ENCODE data around the gene SLC6A1. TPM values are rescaled to one million over a fixed set of nuclear protein-coding genes. Genes with fewer than 3 reads are reported as not detected.
"Not testable (repeated sequence)": the region's sequence is repeated elsewhere in the genome, so short reads cannot be mapped to it uniquely, and the experiment has no call there.

Gene SLC6A1
- total RNA-seq, 2 donors from 2014 or later: 0.05 to 0.21 TPM

DNA sequence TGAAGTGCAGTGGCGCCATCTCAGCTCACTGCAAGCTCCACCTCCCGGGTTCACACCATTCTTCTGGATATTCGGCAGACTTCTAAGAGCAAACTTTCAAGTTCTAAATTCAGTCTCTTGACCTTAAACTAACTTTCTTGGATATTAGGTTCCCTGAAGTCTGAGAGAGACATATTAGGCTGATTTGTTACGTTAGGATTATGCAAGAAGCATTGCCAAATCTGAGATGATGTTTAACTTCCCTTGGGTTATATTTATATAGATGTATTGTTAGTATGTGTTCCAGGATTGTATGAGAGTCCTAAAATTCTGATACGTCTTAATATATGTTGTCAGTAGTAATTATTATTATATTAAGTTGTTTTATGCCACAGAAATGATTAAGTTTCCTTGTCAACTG is 80.1 kb downstream of the SLC6A1 start:
- no peaks in the 10 kb centered on the region for H3K4me1 ChIP-seq
- no peak overlapping the region for H3K4me3 ChIP-seq
- H3K9ac ChIP-seq (ENCODE audit: low read depth in 2 of 2, low read length in 2 of 2): no peak overlapping the region
- TF ChIP-seq, protein P1, sequence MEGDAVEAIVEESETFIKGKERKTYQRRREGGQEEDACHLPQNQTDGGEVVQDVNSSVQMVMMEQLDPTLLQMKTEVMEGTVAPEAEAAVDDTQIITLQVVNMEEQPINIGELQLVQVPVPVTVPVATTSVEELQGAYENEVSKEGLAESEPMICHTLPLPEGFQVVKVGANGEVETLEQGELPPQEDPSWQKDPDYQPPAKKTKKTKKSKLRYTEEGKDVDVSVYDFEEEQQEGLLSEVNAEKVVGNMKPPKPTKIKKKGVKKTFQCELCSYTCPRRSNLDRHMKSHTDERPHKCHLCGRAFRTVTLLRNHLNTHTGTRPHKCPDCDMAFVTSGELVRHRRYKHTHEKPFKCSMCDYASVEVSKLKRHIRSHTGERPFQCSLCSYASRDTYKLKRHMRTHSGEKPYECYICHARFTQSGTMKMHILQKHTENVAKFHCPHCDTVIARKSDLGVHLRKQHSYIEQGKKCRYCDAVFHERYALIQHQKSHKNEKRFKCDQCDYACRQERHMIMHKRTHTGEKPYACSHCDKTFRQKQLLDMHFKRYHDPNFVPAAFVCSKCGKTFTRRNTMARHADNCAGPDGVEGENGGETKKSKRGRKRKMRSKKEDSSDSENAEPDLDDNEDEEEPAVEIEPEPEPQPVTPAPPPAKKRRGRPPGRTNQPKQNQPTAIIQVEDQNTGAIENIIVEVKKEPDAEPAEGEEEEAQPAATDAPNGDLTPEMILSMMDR (IDR thresholded peaks at IDR 0.05): no peak
- H3K27ac ChIP-seq: no peak overlapping the region
- no peaks in the 10 kb centered on the region for H3K27me3 ChIP-seq
- H3K36me3 ChIP-seq: no peaks in the 10 kb centered on the region
- DNase-seq: no peak
- intact Hi-C loops (cut with DNase I): no loop called here
- no peaks in the 10 kb centered on the region for H3K9me3 ChIP-seq

DNA sequence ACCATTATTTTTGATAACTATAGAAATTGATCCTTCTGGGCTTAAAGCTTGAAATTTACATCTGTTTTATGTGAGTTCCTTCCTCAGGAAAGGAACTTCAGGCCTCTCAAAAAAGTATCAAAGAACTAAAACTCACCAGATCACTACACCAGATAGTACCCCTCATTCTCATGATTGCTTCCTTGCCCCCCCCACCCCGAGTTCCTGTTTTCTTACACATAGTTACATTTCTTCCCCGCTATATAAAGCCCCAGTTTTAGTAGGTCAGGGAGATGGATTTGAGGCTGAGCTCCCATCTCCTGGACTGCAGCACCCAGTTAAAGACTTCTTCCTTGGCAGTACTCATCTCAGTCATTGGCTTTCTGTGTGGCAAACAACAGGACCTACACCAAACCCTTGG is 81.5 kb downstream of the SLC6A1 start:
- Histone ChIP-seq H3K27me3 (no peaks in the 10 kb centered on the region), H3K9me3 (no peaks in the 10 kb centered on the region), H3K27ac (no peak overlapping the region), H3K4me3 (no peak overlapping the region), H3K36me3 (no peaks in the 10 kb centered on the region), H3K9ac (ENCODE audit: low read depth in 2 of 2, low read length in 2 of 2) (no peak overlapping the region), H3K4me1 (no peaks in the 10 kb centered on the region)
- no peak for DNase-seq
- intact Hi-C loops (cut with DNase I): no loop called here
- TF ChIP-seq, protein P1 (IDR thresholded peaks at IDR 0.05): no peak

DNA sequence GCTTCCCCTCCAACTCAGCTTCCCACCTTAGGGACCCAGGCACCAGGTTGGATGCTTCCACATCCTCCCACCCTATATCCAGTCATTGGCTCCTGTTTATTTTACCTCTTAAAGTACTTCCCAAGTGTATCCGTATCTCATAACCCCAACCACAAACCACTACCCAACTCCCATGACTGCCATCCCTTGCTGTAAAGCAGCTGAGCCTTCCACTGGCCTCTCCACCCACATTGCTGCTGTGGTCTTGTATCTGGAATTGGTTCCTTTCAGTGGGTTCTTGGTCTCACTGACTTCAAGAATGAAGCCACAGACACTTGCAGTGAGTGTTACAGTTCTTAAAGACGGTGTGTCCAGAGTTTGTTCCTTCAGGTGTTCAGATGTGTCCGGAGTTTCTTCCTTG is 81.9 kb downstream of the SLC6A1 start:
- Histone ChIP-seq H3K9ac (ENCODE audit: low read depth in 2 of 2, low read length in 2 of 2) (no peak overlapping the region), H3K27me3 (no peaks in the 10 kb centered on the region), H3K27ac (no peak overlapping the region), H3K4me1 (no peaks in the 10 kb centered on the region), H3K9me3 (no peaks in the 10 kb centered on the region), H3K4me3 (no peak overlapping the region), H3K36me3 (no peaks in the 10 kb centered on the region)
- intact Hi-C loops (cut with DNase I): no loop called here
- TF ChIP-seq, protein P1 (IDR thresholded peaks at IDR 0.05): no peak
- no peak for DNase-seq

DNA sequence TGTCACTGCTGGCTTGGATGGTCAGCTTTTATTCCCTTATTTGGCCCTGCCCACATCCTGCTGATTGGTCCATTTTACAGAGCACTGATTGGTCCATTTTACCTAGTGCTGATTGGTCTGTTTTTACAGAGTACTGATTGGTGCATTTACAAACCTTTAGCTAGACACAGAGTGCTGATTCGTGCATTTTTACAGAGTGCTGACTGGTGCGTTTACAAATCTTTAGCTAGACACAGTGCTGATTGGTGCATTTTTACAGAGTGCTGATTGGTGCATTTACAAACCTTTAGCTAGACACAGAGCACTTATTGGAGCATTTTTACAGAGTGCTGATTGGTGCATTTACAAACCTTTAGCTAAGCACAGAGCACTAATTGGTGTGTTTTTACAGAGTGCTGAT is 82.6 kb downstream of the SLC6A1 start:
- H3K4me3 ChIP-seq; H3K36me3 ChIP-seq; H3K27ac ChIP-seq; DNase-seq; H3K9me3 ChIP-seq; intact Hi-C loops (cut with DNase I); H3K4me1 ChIP-seq; H3K27me3 ChIP-seq; H3K9ac ChIP-seq (ENCODE audit: low read depth in 2 of 2, low read length in 2 of 2): not testable (repeated sequence)

DNA sequence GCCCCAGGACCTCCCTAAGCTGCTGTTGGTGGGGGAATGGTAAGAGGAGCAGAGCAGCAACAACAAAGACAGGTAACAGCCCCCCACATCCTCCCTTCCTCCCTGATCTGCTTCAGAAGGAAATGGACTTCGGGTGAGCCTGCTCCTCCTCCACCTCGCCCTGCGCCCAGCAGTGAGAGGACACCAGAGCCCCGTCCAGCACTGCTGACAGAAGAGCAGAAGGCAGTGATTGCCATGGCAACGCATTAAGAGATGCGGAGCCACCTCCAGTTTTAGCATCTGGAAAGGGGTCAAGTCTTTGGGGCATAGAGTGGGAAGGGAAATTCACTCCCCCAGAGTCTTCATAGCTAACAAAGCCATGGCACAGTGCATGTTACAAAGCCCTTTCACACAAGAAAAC is 84.2 kb downstream of the SLC6A1 start:
- Histone ChIP-seq H3K4me3 (no peak overlapping the region), H3K27ac (no peak overlapping the region), H3K9me3 (no peaks in the 10 kb centered on the region), H3K9ac (ENCODE audit: low read depth in 2 of 2, low read length in 2 of 2) (no peak overlapping the region), H3K36me3 (no peaks in the 10 kb centered on the region), H3K27me3 (no peaks in the 10 kb centered on the region), H3K4me1 (no peaks in the 10 kb centered on the region)
- intact Hi-C loops (cut with DNase I): no loop called here
- TF ChIP-seq, protein P1 (IDR thresholded peaks at IDR 0.05): no peak
- DNase-seq: no peak

DNA sequence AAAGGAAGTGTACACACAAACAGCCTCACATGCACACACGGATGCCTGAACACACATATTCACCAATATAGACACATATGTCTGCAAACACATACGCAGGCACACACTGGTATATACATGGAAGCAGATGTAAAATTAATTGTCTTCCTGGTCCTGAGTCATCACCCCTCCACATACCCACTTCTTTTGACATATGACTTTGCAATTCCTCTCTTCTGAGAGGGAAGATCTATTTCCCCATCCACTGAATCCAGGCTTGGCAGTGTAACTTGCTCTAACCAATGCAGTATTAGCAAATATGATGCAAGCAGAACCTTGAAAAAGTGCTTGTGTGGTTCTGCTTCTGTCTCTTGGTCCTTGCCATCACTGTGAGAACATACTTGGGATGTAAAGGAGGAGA is 84.9 kb downstream of the SLC6A1 start:
- TF ChIP-seq, protein P1 (IDR thresholded peaks at IDR 0.05): no peak
- no peak overlapping the region for H3K9ac ChIP-seq (ENCODE audit: low read depth in 2 of 2, low read length in 2 of 2)
- H3K36me3 ChIP-seq: no peaks in the 10 kb centered on the region
- no peak overlapping the region for H3K27ac ChIP-seq
- no peaks in the 10 kb centered on the region for H3K9me3 ChIP-seq
- no peaks in the 10 kb centered on the region for H3K27me3 ChIP-seq
- no peak for DNase-seq
- H3K4me1 ChIP-seq: no peaks in the 10 kb centered on the region
- intact Hi-C loops (cut with DNase I): no loop called here
- H3K4me3 ChIP-seq: no peak overlapping the region
